HG03175 (cell line): ENCODE data around the gene FSHR.

Experiments
- ATAC-seq: cut with Tn5 transposase; IDR thresholded peaks from one replicate; pipeline ENCODE4 v1.9.1; 2021; ENCODE audit warnings: mild to moderate bottlenecking, moderate library complexity; ENCODE audit not compliant: unreplicated experiment

The FSHR gene

DNA sequence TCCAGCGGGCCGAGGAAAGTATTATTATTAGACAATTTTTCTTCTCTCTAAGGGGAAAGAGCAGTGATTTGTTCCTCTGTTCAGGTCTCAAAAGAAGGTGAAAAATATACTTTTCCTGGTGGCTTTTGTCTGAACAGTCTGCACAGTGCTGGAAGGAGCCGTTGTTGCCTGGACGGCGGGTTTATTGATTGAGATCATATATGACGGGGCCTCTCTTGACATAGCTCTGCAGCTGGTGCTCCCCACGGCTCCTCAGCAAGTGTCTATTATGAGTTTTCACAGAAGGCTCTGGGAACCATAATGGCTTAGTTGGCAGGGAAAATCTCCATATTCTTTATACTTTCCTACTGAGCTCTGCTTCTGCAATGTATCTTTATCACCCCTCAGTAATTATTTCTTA lies 42.9 kb downstream of the FSHR start:
- no peak for ATAC-seq

DNA sequence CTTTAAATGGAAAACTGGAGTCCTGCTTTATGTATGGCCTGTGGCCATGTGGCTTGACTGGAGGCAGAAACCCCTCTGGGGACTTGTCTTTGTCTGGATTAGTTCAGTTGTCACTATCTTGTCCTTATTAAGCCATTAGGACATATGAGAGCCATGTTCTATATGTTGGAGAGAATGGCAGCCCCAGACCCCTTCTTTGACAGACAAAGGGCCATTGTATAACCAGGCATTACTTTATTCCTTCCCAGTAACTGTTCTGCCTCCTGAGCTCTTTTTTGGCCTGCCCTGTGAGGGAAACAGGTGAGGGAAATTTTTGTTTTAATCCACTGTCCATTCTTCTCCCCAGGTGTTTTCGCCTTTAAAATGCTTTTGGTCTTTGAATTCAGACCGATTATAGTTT lies 43.3 kb downstream of the FSHR start:
- no peak for ATAC-seq

DNA sequence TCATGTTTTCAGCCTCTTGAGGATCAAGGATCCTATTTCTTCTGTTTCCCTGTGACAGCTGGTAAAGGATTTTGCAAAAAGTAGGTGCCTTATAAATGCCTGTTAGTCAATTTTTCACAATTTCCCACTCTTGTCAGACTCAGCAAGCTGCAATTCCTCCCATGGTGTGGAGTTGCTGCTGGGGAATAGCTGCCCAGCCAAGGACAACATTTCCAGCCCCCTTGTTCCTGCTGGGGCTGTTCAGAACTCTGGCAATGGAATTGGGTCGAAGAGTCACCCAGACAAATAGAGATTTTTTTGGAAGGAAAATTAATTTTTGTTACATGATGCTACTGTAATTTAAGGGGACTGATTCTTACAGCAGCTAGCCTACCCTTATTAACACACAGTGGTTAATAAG lies 43.7 kb downstream of the FSHR start:
- ATAC-seq, result no peak

DNA sequence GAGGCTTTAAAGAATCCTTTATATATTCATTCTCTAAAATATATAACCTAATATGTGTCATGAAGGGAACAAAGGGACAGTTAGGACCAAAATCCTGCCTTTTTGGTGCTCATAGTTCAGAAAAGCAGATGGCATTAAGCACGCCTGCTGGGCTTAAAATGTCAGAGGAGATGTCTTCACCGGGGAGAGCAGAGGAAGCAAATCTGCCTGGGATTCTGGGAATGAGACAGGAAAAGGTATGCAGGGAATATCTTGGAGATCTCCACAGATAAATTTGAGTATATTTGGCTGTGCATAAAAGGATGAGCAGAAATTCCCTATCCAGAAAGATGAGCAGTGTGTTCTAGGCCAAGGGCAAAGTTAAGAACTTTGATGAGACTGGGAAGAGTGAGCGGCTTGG lies 45.5 kb downstream of the FSHR start:
- ATAC-seq, result no peak

DNA sequence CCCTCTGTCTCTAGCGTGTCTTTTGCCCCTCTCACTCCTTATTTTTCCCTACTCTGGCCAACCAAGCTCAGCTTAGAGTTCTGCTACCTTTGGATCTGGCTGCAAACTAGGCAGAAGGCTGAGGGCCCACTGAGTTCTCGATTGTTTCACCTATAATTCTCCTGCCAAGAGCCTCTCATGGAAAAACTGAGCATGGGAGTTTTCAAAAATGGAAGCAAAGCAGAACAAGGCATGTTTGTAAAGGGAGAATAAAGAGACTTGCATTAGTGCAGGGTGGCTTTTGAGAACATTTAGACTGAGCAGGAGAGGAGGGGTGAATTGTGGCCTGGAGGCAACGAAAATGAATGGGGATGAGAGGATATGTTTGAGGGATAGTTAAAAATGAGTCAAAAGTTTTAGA lies 45.9 kb downstream of the FSHR start:
- ATAC-seq, result no peak

DNA sequence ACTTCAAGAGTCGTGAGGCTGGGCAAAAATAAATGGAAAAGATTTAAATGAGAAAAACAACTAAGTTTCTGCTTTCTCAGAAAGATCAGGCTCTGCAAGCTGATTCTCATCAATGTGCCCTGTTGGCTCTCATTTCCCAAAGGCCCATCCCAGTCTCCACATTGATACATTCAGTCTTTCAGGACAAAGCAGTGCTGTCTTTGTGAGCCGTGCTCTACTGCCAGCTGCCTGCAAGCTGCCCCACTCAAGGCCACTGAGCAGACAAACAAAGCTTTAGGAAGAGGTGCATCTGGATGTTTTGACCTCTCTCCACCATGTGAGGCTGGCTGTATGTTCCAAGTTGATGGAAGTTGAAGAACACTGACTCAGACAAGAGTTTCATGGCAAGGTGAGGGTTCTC lies 48.8 kb downstream of the FSHR start:
- no peak for ATAC-seq

DNA sequence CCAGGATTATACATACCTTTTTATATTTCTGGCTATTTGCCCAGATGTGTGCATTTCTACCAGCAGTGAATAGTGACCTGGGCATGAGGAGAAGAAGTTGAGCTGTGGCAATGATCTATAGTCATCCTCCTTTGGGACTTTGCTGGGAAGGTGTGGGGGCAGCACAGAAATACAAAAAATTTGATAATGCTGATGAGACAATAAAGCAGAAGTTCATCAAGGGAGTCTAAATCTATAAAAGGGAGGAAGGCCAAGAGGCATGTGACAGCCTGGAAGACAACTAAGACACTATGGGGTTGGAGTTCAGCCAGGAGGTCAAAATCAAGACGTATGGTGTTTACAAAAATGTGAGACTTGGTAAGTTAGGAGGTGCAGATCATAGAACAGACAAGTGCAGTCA lies 52.2 kb downstream of the FSHR start:
- ATAC-seq, result no peak

DNA sequence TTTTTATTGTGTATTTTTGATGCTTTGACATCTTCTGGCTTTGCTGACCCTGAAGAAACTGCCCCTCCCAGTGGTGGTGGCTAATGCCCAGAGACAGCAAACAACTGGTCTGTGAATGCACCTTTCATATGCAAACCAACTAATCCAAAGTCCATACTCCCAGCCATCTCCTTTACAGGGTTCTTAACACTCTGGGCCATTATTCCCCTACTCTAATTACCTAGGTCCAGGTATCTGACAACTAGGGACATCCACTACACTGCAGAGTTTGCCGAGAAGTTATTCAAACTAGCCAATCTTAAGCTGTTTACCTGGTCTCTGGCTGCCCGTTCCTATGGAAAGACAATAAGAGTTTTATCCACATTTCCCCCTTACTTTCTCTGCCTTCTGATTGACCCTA lies 73.6 kb downstream of the FSHR start:
- no peak for ATAC-seq

DNA sequence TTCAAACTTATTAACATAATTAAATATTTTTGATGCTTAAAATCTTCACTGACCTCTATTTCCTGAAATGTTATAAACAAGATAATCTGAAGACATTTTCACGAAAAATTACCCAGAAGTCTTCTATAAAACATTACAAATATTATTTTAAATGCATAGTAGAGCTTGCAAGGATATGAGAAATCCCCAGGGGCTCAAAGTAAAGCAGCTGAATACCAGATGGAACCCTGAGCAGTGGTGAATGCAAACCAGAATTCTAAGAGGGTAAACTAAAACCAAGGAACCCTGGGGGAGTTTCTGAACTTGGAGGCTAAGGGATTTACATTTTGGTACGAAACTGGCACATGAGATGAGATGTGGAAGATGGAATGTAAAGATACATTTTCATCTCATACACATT lies 83.6 kb downstream of the FSHR start:
- no peak for ATAC-seq

DNA sequence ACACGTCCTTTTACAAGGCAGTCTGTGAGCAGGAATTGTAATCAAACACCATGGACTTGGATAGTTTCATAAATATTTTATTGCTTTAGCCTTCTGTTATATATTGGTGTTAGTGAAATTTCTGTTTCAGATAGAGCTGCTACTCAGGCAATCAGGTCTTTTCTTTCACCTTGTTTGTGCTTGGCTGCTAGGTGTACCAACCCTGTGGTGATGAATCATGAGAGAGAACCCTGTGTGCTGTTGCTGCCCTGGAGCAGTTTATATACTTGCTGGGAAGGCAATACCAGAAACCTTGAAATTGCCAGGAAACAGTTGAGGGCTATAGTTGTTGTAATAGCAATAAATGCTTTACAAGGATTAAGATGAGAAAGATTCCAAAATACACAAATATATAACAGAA lies 84.5 kb downstream of the FSHR start:
- no peak for ATAC-seq

DNA sequence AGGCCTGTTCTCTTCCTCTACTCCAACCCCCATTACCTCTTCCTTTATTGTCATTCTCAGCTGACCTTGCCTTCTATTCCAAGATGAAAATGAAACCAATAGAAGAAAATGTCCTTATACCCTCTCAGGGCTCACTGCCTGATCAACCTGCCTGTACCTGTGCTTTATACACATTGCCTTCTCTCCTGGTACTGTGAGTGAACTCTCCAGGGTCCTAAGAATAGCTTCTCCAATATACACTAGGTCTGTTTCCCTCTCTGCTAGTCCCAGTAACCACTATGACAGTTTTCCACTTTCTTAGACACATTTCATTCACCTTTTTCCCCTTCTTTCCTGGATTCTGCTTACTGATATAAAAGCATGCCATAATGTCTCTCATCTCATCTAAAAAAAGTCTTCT lies 85.7 kb downstream of the FSHR start:
- ATAC-seq, result no peak

DNA sequence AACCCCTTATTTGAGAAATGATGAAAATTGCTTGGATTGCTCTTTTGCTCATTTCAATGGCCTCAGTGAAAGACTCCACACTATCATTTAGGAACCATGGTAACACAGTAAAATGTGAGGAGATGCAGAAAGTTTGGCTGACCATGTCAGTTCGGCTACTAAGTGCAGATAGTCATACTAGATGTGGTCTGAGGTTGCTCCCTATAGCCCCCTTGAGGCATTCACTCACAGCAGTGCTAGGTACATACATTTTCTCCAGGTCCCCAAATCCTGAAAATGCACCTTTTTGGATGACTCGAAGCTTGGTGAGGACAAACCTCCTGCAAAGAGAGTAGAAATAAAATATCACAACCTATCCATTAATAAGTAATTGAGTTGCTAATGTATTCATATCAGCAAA lies 86.3 kb downstream of the FSHR start:
- no peak for ATAC-seq

DNA sequence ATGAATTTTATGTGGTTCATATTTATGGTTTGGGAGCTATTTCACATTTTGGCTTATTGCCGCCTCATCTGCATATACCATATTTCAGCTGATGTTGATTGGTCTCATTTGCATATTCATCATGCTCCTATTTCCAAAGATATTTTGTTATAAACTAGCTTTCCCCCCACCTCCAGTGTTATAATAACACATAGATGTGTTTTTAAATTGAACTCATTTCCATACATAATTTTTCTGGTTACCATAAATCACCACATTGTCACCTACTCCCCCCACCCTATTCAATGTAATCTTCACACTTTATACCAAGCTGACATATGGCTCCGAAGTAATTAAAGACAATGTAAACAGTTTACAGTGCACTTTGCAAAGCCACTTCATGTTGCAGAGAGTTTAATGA lies 101.2 kb downstream of the FSHR start:
- ATAC-seq, result no peak

DNA sequence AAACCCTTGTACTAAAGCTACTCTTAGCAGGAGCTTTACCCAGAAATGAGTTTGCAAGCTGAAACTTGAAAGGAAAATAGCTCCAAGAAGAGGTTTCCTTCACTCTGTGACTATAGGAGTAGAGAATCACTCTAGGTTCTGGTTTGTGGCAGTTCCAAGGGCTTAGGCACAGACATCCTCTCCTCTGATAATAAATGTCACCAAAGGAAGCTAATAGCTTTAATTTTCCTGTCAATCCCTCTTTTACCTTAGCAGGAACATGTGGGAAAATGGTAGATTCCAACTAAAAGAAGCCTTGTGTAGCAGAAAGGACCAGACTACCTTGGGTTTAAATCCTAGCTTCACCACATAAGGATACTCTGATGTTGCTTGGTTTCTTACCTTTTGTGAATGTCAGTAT lies 104.0 kb downstream of the FSHR start:
- ATAC-seq, result no peak

DNA sequence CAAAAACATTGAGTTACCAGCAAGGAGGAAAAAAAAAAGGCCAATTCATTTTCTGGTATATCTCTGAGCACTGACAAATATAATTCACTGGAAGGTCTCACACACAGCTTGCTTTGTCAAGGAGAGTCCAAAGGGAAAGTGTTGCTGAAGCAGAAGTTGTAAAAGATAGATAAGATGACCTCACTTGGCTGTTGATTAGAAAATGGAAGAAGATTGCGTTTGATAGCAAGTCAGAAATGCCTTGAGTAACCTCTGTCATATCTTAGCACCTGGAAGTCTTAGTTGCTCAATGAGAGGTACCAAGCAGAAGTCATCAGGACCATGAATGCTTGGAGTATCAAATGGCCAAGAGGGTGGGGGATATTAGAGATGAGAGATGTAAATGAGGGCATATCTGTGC lies 105.2 kb downstream of the FSHR start:
- ATAC-seq, result no peak

DNA sequence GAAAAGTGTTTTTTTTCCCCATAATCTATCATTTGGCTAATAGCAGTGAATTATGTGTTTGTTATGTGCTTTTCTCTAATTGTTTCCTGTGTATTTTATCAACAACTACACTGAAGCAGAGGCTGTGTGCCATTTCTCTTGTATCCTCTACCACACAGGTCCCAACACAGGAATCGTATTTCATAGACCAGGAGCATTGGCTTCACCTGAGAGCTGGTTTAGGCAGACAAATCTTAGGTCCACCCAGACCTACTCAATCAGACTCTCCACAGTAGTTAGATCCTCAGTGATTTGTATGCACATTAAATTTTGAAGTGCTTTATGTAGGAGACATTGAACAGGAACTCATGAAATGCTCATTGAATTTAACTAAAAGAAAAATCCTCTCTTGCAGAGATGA lies 109.2 kb downstream of the FSHR start:
- no peak for ATAC-seq

DNA sequence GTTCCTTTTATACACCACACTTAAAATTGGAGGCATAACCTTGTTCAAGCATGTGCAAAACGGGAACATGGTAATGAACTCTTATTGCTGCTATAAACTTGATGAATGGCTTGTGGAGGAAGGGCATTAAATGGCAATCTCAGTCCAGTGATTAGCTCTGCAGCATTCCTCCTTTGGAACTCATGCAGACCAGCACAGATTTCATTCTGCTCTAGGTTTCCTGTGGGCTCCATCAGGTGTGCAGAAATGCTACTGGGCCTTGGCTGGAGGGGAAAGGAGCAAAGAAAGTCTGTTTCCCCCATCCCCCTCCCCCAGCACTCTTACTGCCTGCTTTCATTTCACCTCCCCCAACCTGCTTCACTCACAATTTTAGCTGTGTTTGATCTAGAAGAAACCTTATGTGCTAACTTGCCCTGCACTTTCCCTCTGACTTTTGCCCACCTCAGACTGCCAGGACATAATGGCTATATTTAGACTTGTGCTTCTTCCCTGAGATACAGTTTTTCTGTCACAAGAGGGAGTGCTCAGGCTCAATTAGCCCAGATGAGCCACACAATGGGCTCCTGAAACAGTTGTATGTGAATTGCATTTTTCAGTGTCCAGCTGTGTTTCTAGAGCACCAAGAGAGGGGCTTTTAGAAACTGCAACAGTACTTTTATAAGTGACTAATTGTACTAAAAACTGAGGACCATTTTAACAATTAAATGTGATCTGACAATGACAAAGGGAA lies 109.8 kb downstream of the FSHR start:
- ATAC-seq, result no peak

DNA sequence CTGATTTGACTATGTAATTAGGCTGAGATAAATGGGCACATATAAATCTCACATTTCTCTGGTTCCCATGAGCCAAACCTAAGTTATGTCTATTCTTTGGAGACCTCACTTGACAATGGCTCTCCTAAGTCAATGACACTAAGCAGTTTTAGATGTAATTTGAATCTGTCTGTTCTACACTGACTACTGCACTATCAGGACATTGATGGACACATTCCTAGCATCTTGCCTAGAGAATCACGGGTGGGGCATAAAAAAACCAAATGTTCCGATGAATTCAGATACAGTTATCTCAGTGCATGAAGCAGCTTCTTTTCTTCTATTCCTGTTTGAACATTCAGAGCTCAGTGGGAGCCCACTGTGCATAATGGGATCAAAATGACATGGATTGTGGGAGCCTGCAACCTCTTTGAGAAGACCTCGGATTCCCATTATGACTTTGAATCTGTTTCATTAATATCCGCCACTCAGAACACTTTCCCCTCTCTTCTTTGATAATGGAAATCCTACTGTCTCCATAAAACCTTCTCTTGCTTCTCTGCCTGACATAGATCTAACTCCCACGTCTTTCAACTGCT lies 110.8 kb downstream of the FSHR start:
- ATAC-seq, result no peak

DNA sequence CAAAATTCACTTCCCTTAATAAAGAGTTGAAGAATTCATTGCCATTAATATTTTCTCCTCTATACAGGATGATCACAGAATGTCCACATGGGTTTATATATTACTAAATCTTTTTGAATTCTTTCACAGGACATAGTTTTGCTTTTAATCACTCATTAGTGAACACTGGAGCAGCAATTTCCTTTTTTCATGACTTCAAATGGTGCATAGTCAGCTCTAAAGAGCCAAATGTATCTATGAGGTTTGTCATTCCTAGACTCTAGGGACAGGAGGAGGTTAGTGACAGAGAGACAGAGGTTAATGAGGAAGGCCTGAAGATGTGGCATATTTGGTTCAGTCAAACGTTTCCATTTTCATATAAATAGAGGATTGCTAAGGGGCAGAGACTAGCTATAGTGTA lies 111.8 kb downstream of the FSHR start:
- ATAC-seq, result no peak

DNA sequence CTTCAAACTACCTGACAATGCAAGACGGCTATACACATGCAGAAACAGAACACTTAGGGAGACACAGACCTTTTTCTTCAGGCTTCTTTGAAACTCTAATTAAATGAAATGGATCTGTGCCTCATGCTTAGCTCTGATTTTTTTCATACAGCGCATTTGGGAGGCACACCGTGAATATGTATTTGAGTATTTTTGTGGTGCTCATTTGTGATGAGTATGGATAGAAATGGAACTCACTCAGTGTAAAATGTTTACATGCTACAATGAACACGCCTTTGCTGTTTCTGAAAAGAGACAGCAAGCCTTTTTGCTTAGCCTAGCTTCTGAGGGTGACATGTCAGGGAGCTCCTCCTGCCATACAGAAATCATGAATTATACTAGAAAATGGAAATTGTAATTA lies 113.3 kb downstream of the FSHR start:
- ATAC-seq, result no peak

DNA sequence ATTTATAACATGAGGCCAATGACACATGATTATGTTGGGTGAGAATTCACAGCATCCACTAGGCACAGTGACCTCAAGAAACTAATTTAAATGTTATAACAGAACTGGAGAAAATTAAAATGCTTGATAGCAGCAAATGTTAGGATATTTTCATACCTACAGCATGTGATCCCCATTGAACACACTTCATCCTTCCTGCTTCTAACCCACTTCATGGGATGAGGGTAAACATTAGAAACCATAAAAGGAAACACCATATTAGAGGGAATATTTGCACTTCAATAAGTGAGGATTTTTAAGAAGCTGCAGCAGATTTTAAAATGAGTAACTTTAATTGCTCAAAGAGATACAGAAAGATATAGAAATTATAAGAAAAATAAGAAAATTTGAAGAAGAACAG lies 117.1 kb downstream of the FSHR start:
- ATAC-seq, result no peak

DNA sequence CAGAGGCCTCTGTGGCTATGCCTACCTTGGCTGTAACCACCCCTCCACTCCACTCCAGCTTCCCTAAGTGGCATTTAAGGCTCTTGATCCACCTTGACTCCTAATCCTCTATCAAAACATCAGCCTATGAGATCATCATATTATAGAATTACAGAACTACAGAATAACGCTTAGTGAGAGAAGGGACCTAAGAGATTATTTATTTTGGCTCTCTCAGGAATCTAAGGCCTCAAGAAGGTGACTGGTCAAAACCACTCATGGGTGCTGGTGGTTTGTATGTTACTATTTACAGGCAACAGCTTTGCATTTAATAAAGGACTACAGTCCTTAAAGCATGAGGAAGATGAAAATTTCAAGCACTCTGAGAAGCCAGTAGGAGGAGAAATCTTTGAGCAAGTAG lies 118.8 kb downstream of the FSHR start:
- ATAC-seq, result no peak
